Measurements from ENCODE around the gene MYL9. TPM values are rescaled to one million over a fixed set of nuclear protein-coding genes. Genes with fewer than 3 reads are reported as not detected.

Gene MYL9
- total and polyA plus RNA-seq, 10 of the 15 experiments (the other 5 are each of a cell fraction or from before 2014, with no cell fraction given) = 0.28 to 1.7 (median 0.63) TPM; not detected in 3

- Histone ChIP-seq H3K4me2 (ENCODE audit: control insufficient read depth, insufficient read depth) (peak overlapping the region; percentile 88; the same call in 1 of the 2 replicates), H3K4me3 (no peak overlapping the region; the same call in 1 of the 2 replicates), H3K9me3 (replicated peaks; ENCODE audit: control insufficient read depth, insufficient read depth, low read length) (no peaks in the 10 kb centered on the region), H3K9ac (ENCODE audit: control insufficient read depth, insufficient read depth, low read length) (peak overlapping the region; percentile 68), H3K4me1 (ENCODE audit: control insufficient read depth, insufficient read depth, low read length) (peaks cover 36% of the 10 kb centered on the region), H3K36me3 (ENCODE audit: control insufficient read depth in 2 of 2, insufficient read depth in 2 of 2, low read length in 1 of 2) (peaks cover 11% of the 10 kb centered on the region in 2 experiments), H3K27me3 (replicated peaks in 1 of 2; ENCODE audit: control insufficient read depth in 2 of 2, insufficient read depth in 2 of 2, low read length in 1 of 2) (no peaks in the 10 kb centered on the region), H3K27ac (ENCODE audit: control insufficient read depth, insufficient read depth) (peak overlapping the region; percentile 99), H4K20me1 (ENCODE audit: control insufficient read depth, insufficient read depth) (no peaks in the 10 kb centered on the region), H3K79me2 (ENCODE audit: control insufficient read depth, insufficient read depth, low read length) (peaks cover 3% of the 10 kb centered on the region), H2AFZ (ENCODE audit: control insufficient read depth, low read depth, low read length) (no peak overlapping the region)
- in situ Hi-C loops (cut with MboI) = no loop called here
- DNase-seq (ENCODE audit: low read depth, low spot score) (no peak), FAIRE-seq (no peak), ATAC-seq (no peak)
- no TSS peak for BruUV-seq (replicated peaks)
- ChIA-PET SMC1A (ENCODE audit: uncharacterized antibody, unreplicated experiment) (interaction anchor here (1.0 to 9.1 kb wide), 8 partner anchors 9 to 273 kb away, joined by 3 to 98 read pairs (median 10); partner anchors contain the start of genes RAB5IF and TGIF2), POLR2A (interaction anchor here (0.7 to 4.1 kb wide), 9 partner anchors 8 to 289 kb away, joined by 3 to 87 read pairs (median 7); partner anchors contain the start of genes RAB5IF and TGIF2), RAD21 (ENCODE audit: unreplicated experiment) (interaction anchor here (0.7 to 5.1 kb wide), 12 partner anchors 11 to 293 kb away, joined by 3 to 93 read pairs (median 6); partner anchors contain the start of genes NDRG3, RAB5IF and TGIF2), CTCF (interaction anchor here (0.6 to 4.8 kb wide), 8 partner anchors 11 to 161 kb away, joined by 3 to 74 read pairs (median 4); partner anchors contain the start of genes RAB5IF and TGIF2)
- TF ChIP-seq MYB (IDR thresholded peaks at IDR 0.05; ENCODE audit: borderline replicate concordance, low read depth, low read length) (no peak), EED (IDR thresholded peaks at IDR 0.05; ENCODE audit: low read depth) (0 out of 2 replicates have a peak, but pooled peaks have one; percentile 5), YY1 (IDR thresholded peaks at IDR 0.05; ENCODE audit: low read depth, low read length) (0 out of 2 replicates have a peak, but pooled peaks have one; percentile 17)
- intact Hi-C loops (cut with micrococcal nuclease; ENCODE audit: unreplicated experiment) = no loop called here
- 74% methylated on average over 5 of the region's 5 CpGs for WGBS (ENCODE audit: insufficient coverage, insufficient replicate concordance, low lambda C conversion rate, missing lambda C conversion rate)
These were observed 52.1 kb downstream of the MYL9 start for GRCh38 chr20:36593347-36593929.

DNA sequence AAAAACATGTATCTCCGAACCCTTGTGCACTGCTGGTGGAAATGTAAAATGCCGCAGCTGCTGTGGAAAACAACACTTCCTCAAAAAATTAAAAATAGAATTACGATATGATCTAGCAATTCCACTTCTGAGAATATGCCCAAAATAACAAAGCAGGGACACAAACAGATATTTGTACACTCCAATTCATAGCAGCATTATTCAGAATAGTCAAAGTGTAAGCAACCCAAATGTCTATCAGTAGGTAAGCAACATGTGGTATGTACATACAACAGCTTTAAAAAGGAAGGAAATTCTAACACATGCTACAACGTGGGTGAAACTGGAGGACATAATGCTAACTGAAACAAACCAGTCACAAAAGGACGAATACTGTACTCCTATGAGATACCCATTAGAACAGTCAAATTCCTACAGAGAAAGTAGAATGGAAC is 58.6 kb downstream of the MYL9 start:
- intact Hi-C loops (cut with micrococcal nuclease; ENCODE audit: unreplicated experiment) (loop anchor here (5.0 to 10.0 kb wide), 2 partner anchors 138 to 265 kb away; a partner anchor contains a TSS), in situ Hi-C loops (cut with MboI) (no loop called here)
- FAIRE-seq (no peak), ATAC-seq (peak; percentile 20), DNase-seq (ENCODE audit: low read depth, low spot score) (peak; percentile 40)
- no peak overlapping the region for H3K4me3 ChIP-seq
- WGBS (ENCODE audit: insufficient coverage, insufficient replicate concordance, low lambda C conversion rate, missing lambda C conversion rate) = 7% methylated on average over 5 of the region's 5 CpGs
- H3K27ac ChIP-seq (ENCODE audit: control insufficient read depth, insufficient read depth) = peak overlapping the region; percentile 80
- H3K27me3 ChIP-seq (replicated peaks in 1 of 2; ENCODE audit: control insufficient read depth in 2 of 2, insufficient read depth in 2 of 2, low read length in 1 of 2) = no peaks in the 10 kb centered on the region
- no peaks in the 10 kb centered on the region for H4K20me1 ChIP-seq (ENCODE audit: control insufficient read depth, insufficient read depth)
- peak overlapping the region; percentile 3; the same call in 1 of the 2 replicates for H2AFZ ChIP-seq (ENCODE audit: control insufficient read depth, low read depth, low read length)
- no TSS peak for BruUV-seq (replicated peaks)
- CTCF ChIA-PET = interaction anchor here (0.6 to 9.4 kb wide), 8 partner anchors 11 to 236 kb away, joined by 3 to 94 read pairs (median 6); partner anchors contain the start of genes DSN1 and TGIF2
- peaks cover 43% of the 10 kb centered on the region for H3K4me1 ChIP-seq (ENCODE audit: control insufficient read depth, insufficient read depth, low read length)
- peak overlapping the region; percentile 70 for H3K4me2 ChIP-seq (ENCODE audit: control insufficient read depth, insufficient read depth)
- H3K36me3 ChIP-seq (ENCODE audit: control insufficient read depth in 2 of 2, insufficient read depth in 2 of 2, low read length in 1 of 2) = no peaks in the 10 kb centered on the region; a peak in 1 of 4 replicates
- POLR2A ChIA-PET = interaction anchor here (0.6 to 3.6 kb wide), 5 partner anchors 12 to 137 kb away, joined by 3 to 35 read pairs (median 5); partner anchors contain the start of gene TGIF2
- H3K9me3 ChIP-seq (replicated peaks; ENCODE audit: control insufficient read depth, insufficient read depth, low read length) = no peaks in the 10 kb centered on the region
- no peaks in the 10 kb centered on the region; the same call in 1 of the 2 replicates for H3K79me2 ChIP-seq (ENCODE audit: control insufficient read depth, insufficient read depth, low read length)
- SMC1A ChIA-PET (ENCODE audit: uncharacterized antibody, unreplicated experiment) = interaction anchor here (0.6 to 8.6 kb wide), 6 partner anchors 12 to 235 kb away, joined by 3 to 83 read pairs (median 3); partner anchors contain the start of gene TGIF2
- no peak overlapping the region for H3K9ac ChIP-seq (ENCODE audit: control insufficient read depth, insufficient read depth, low read length)
- RAD21 ChIA-PET (ENCODE audit: unreplicated experiment) = interaction anchor here (0.7 to 1.6 kb wide), 5 partner anchors 11 to 38 kb away, joined by 3 to 6 read pairs (median 4); partner anchors contain the start of gene TGIF2
- TF ChIP-seq TCF12 (IDR thresholded peaks at IDR 0.05; ENCODE audit: low read depth, low read length) (no peak), CEBPB (IDR thresholded peaks at IDR 0.05; ENCODE audit: borderline replicate concordance in 1 of 2, low read depth in 2 of 2, low read length in 2 of 2) (no peak), CREB1 (IDR thresholded peaks at IDR 0.05; ENCODE audit: low read depth) (0 out of 2 replicates have a peak, but pooled peaks have one; percentile 18), ZNF622 (IDR thresholded peaks at IDR 0.05) (no peak), MTA2 (IDR thresholded peaks at IDR 0.05; ENCODE audit: low read depth) (no peak)
- TF ChIP-seq, protein P1, sequence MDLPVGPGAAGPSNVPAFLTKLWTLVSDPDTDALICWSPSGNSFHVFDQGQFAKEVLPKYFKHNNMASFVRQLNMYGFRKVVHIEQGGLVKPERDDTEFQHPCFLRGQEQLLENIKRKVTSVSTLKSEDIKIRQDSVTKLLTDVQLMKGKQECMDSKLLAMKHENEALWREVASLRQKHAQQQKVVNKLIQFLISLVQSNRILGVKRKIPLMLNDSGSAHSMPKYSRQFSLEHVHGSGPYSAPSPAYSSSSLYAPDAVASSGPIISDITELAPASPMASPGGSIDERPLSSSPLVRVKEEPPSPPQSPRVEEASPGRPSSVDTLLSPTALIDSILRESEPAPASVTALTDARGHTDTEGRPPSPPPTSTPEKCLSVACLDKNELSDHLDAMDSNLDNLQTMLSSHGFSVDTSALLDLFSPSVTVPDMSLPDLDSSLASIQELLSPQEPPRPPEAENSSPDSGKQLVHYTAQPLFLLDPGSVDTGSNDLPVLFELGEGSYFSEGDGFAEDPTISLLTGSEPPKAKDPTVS (IDR thresholded peaks at IDR 0.05; ENCODE audit: low read depth, low read length) = no peak
- TF ChIP-seq, protein P2, sequence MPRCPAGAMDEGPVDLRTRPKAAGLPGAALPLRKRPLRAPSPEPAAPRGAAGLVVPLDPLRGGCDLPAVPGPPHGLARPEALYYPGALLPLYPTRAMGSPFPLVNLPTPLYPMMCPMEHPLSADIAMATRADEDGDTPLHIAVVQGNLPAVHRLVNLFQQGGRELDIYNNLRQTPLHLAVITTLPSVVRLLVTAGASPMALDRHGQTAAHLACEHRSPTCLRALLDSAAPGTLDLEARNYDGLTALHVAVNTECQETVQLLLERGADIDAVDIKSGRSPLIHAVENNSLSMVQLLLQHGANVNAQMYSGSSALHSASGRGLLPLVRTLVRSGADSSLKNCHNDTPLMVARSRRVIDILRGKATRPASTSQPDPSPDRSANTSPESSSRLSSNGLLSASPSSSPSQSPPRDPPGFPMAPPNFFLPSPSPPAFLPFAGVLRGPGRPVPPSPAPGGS (IDR thresholded peaks at IDR 0.05; ENCODE audit: borderline replicate concordance, insufficient read depth, low read depth, low read length, poor library complexity, severe bottlenecking) = no peak

Data from GM12878 (cell line).